ENCODE measurements around the gene ADGRB2.

- TF ChIP-seq CTCF (IDR thresholded peaks at IDR 0.05; ENCODE audit: insufficient read depth, low read length, poor library complexity, severe bottlenecking) (no peak), EZH2phosphoT487 (conservative IDR thresholded peaks at IDR 0.05; ENCODE audit: low read length) (no peak)
These were observed 78.3 kb downstream of the ADGRB2 start for GRCh38 chr1:31685795-31686194.
